ENCODE measurements around the gene LARP4.

LARP4 gene

GRCh38 chr12:50353869-50354593 is 46.7 kb upstream of the LARP4 start (continued):
- no peak for TF ChIP-seq ZNF548 (tag by site-specific recombination; IDR thresholded peaks at IDR 0.05)
- no peak for TF ChIP-seq SP2 (tag by site-specific recombination; IDR thresholded peaks at IDR 0.05)
- TF ChIP-seq ZBTB17 (tag by site-specific recombination; IDR thresholded peaks at IDR 0.05) = 0 out of 2 replicates have a peak, but pooled peaks have one; percentile 27
- no peak for TF ChIP-seq ZNF660 (tag by site-specific recombination; IDR thresholded peaks at IDR 0.05)
- TF ChIP-seq ZBTB10 (tag by site-specific recombination; IDR thresholded peaks at IDR 0.05) = no peak

- ChIA-PET POLR2A (no interaction called here), CTCF (interaction anchor here (0.6 kb wide), 1 partner anchor 55 kb away, joined by 7 read pairs; no protein-coding TSS in a partner anchor)
- no peak overlapping the region for H3K27ac ChIP-seq (ENCODE audit: extremely low read depth, low read depth, low read length)
These were observed 45.8 kb upstream of the LARP4 start for GRCh38 chr12:50354908-50355307.

More at GRCh38 chr12:50354908-50355307, 45.8 kb upstream of the LARP4 start:
- Histone ChIP-seq H3K4me1 (ENCODE audit: control insufficient read depth, insufficient read depth, low read length) (no peaks in the 10 kb centered on the region), H3K4me3 (ENCODE audit: low read depth, low read length) (no peak overlapping the region), H3K36me3 (ENCODE audit: control insufficient read depth in 2 of 2, insufficient read depth in 1 of 2, low read length in 2 of 2) (no peaks in the 10 kb centered on the region), H3K9me3 (ENCODE audit: control insufficient read depth, insufficient read depth, low read depth, low read length) (no peaks in the 10 kb centered on the region)
- no peak for TF ChIP-seq IKZF3 (tag by site-specific recombination; IDR thresholded peaks at IDR 0.05)
- no peak for TF ChIP-seq ZBTB44 (tag by site-specific recombination; IDR thresholded peaks at IDR 0.05)
- no peak for TF ChIP-seq MYNN (tag by site-specific recombination; IDR thresholded peaks at IDR 0.05; ENCODE audit: borderline replicate concordance)
- no peak for TF ChIP-seq ZNF544 (tag by site-specific recombination; IDR thresholded peaks at IDR 0.05)
- no peak for TF ChIP-seq INSM2 (tag by site-specific recombination; IDR thresholded peaks at IDR 0.05)
- TF ChIP-seq MEIS1 (CRISPR knock-in tag; IDR thresholded peaks at IDR 0.05; ENCODE audit: borderline replicate concordance) = no peak
- no peak for TF ChIP-seq ZNF521 (tag by site-specific recombination; IDR thresholded peaks at IDR 0.05)
- TF ChIP-seq ZNF629 (tag by site-specific recombination; IDR thresholded peaks at IDR 0.05) = no peak
- TF ChIP-seq ZNF580 (tag by site-specific recombination; IDR thresholded peaks at IDR 0.05) = no peak
- no peak for TF ChIP-seq GLIS1 (tag by site-specific recombination; IDR thresholded peaks at IDR 0.05)
- no peak for TF ChIP-seq ZNF148 (tag by site-specific recombination; IDR thresholded peaks at IDR 0.05; ENCODE audit: borderline replicate concordance)
- no peak for TF ChIP-seq GLIS2 (tag by site-specific recombination; IDR thresholded peaks at IDR 0.05)
- TF ChIP-seq ZNF645 (tag by site-specific recombination; IDR thresholded peaks at IDR 0.05) = no peak

Data from HEK293 (cell line).